Activated T-helper 9 cell treated with anti-CD3 and anti-CD28 coated beads, Interleukin-2, amount 50 U/mL, for 16 hours (primary cell): ENCODE measurements around the gene PFDN4.
"Not testable (repeated sequence)": the region's sequence is repeated elsewhere in the genome, so short reads cannot be mapped to it uniquely, and the experiment has no call there.

ENCODE experiments used
- DNase-seq: peaks from one replicate; pipeline ENCODE4 v3.0.0-alpha.2; 2020; ENCODE audit warnings: low read depth

The PFDN4 gene

DNA sequence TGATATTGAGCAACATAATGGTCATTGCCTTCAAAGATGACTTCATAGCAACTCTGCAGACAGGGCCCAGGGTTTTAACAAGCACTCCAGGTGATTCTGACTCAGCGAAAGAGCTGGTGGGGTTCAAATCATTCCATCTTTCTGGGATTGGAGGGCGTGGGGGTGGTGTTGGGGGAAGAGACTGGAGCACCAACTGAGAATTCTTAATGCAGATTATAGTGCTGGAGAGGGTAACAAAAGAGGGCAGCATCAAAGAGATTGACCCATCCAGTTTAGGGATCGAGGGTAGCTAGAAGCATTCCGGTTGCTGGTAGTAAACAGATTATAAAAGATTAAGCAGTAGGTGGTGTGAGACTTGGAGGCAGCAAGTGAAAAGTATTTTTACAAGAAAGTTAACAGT, 15.9 kb downstream of the PFDN4 start:
- no peak for DNase-seq

DNA sequence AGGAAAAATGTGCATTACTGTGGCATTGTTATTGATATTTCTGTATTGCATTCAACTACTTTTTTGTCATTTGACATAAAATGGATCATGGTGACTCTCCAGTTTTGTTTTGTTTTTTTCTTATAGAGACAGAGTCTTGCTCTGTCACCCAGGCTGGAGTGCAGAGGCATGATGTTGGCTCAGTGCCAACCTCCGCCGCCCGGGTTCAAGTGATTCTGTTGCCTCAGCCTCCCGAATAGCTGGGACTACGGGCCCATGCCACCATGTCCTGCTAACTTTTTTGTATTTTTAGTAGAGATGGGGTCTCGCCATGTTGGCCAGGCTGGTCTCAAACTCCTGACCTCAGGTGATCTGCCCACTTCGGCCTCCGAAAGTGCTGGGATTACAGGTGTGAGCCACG, 16.8 kb downstream of the PFDN4 start:
- not testable (repeated sequence) for DNase-seq

DNA sequence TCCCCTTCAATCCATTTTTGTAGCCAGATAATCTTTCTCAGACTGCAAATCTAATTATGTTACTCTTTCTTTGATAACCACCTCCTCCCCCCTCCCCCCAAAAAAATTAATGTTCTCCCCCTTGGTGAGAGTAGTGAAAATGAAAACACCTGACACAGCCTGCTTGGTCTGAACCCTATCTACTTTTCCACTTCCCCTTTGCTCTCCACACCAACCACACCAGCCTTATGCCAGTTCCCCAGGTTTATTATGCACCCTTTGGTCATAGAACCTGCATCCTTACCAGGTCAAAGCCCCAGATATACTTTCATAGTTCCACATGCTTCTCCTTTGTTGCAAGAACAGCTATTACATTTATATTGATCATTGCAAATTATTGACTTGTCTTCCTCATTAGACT, 19.4 kb downstream of the PFDN4 start:
- DNase-seq, result no peak

DNA sequence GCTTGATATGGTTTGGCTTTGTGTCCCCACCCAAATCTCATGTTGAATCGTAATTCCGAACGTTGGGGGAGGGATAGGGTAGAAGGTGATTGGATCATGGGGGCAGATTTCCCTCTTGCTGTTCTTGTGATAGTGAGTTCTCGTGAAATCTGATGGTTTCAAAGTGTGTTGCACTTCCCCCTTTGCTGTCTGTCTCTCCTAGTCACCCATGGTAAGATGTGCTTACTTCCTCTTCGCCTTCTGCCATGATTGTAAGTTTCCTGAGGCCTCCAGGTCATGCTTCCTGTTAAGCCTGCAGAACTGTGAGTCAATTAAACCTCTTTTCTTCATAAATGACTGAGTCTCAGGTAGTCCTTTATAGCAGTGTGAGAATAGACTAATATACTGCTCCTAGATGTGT, 19.9 kb downstream of the PFDN4 start:
- DNase-seq, result no peak

DNA sequence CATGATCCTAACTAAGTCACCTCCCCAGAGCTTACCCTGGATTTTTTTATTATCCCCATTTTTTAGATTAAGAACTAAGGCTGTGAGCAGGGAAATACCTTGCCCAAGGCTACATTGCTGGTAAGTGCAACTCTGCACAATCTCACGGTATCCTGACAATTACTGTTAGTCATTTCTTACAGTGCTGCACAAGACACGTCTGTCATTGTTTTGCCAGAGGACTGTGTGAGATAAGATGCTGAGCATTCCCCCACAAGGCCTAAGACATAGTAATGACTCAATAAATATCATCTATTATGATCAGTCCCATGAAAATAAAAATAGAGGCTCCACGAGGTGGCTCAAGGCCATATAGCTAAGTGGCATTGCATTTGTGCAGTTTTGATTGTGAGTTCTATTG, 21.0 kb downstream of the PFDN4 start:
- no peak for DNase-seq

DNA sequence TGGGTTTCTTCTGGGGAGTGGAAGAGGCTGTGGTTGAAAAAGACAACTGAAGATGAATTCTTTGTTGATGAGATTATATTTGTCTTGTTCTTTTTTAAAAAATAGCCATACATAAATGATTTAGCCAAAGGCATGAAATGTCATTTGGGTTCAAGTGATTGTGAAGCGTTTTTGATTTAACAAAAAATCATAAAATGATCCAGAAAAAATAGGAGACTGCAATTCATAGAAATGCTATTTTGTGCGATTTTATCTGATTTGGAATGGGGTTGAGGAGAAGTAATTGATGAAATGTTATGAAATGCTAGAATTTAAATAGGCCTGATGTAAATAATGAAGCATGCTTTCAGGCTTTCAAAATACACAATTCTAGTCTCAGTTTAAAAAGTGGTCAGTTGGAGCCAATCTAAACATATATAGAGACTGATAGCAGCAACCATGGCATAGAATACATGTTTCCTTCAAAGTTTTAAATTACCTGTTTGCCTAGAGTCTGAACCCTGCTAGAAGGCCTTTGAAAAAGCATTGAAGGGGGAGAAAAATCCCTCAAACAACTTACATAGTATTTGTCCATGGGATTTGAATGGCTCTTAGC, 21.8 kb downstream of the PFDN4 start:
- DNase-seq, result no peak

DNA sequence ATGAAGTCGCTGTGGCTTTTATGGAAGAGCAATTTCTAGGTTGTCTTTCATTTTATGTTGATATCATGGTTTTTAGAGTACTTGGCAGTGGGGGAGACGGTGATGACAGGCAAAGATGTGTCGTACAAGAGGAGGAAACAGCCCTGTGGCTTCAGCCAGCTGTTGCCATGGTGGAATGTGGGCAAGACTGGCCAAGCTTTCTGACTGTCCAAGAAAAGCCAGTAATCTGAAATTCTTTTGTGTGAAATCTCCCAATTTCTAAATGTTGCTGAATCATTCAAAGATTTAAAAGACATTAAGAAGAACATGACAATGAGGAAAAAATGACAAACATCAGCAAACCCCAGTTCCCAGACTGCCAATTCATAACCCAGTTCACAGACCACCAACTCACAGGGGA, 23.1 kb downstream of the PFDN4 start:
- DNase-seq, result no peak

DNA sequence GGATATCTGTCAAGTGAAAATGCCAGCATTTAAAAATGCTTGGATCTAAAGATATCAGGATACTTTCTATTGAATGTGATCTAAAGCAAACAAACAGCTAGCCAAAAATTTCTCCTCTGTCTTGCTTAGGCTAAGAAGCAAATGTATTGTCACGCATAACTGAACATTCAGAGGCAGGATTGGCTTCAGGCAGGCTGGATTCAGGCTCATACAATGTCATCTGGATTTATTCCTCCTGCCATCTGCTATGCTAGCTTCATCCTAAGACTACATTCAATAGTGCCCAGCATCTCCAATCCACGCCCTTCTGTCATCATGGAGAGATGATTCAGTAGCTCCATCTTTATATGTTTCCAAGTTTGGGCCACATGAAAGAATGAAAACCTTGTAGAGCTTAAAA, 27.1 kb downstream of the PFDN4 start:
- no peak for DNase-seq

DNA sequence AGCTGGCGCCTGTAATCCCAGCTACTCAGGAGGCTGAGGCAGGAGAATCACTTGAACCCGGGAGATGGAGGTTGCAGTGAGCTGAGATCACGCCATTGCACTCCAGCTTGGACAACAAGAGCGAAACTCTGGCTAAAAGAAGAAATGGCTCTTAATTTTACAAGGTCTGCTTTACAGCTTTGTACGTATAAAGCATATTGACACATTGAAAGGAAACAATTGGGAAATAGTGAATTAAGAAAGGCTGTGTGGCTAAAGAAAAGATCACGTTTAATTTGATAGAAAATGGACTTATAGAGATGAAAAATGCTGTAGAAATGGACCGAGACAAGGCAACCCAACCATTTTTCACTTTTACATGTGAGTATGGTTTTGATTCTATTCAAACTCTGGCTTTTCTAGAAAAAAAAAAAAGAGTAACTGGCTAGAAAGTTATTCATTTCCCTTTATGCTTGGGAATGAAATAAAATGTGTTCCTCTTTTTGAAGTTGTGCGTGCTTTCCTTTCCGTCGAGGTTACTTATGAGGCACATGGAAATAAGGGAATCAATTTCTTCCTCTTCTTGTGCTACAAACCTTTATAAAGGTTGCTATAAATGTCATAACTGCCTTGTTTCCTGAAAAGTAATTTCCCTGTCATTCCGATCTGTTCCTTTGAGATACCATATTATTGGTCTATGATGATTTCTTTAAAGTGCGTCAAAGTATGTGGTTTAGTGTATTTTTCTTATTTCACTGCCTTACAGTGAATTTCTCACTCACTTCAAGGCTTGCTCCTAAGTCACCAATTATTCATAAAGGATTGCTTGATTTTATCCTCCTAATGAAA, 29.4 kb downstream of the PFDN4 start:
- DNase-seq, result no peak

DNA sequence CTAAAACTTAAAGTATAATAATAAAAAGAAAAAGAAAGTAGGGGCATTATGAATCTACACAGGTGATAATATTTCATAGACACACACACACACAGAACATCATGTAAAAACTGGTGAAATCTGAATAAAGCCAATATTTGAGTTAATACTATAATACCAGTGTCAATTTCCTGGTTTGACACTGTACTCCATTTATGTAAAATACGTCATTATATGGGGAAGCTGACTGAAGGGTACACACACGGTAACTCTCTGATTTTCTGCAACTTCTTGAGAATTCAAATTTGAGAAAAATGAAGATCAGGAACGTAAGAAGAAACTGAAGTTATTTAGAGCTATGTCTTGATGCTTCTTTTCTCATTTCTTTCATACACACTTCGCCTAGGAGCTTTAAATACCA, 36.2 kb downstream of the PFDN4 start:
- DNase-seq, result no peak

DNA sequence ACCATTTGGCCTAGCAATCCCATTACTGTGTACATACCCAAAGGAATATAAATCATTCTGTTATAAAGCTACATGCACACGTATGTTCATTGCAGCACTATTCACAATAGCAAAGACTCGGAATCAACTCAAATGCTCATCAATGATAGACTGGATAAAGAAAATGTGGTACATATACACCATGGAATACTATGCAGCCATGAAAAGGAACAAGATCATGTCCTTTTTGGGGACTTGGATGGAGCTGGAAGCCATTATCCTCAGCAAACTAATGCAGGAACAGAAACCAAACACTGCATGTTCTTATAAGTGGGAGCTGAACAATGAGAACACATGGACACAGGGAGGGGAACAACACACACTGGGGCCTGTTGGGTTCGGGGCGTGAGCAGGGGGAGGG, 40.8 kb downstream of the PFDN4 start:
- not testable (repeated sequence) for DNase-seq

DNA sequence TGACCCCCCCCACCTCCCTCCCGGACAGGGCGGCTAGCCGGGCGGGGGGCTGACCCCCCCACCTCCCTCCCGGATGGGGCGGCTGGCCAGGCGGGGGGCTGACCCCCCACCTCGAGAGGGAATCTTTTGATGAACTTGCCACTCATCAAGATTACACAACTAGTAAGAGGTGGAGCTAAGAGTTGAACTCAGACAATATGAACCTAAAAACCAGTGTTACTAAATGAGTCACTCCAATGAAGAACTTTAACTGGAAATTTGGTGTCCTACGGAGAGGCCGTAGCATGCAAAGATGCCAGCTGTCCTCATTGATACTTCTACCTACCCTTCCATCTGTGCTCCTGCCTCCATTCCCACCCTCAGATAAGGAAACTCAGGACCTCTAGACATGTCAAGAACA, 42.8 kb downstream of the PFDN4 start:
- no peak for DNase-seq

DNA sequence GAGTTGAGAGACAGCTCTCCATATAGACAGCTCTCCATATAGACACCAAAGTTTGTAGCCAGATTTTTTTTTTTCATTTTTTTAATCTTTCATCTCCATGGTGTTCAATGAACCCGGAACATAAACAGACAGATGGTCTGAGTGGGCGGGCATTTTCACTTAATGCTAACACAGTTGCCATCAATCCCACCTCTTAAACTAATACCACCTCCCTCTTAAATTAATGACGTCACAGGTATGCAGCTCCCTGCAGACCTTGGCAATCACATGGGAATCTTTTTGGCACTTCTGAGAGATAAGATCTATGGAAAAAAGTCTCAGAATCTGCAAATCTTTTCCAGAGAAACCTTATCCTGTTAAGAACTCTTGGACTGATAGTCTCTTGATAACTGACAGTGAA, 43.2 kb downstream of the PFDN4 start:
- DNase-seq, result no peak

DNA sequence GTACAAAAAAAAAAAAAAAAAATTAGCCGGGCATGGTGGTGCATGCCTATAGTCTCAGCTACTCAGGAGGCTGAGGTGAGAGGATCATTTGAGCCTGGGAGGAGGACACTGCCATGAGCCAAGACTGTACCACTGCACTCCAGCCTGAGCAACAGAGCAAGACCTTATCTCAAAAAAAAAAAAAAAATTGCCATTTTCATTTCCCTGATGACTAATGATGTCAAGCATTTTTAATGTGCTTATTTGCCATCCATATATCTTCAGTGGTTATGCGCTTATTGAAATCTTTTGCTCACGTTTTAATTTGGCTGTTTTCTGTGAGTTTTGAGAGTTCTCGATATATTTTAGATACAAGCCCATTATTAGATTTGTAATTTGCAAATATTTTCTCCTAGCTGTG, 46.7 kb downstream of the PFDN4 start:
- no peak for DNase-seq

DNA sequence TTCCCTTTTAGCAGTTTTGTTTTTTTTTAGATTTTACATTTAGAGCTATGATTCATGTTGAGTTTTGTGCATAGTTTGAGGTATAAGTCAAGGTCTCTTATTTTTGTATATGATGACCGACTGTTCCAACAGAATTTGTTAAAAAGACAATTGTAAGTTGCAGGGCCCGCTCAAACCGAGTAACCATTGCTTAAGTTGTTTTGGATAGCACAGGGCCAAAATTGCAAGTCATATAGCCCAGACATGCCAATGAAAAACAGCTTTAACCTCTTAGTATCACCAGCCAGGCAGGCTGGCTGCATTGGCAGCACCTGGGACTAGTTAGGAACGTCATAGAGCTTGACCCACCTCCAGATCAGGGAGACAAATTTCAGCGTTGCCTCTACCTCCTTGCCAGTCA, 47.3 kb downstream of the PFDN4 start:
- no peak for DNase-seq

DNA sequence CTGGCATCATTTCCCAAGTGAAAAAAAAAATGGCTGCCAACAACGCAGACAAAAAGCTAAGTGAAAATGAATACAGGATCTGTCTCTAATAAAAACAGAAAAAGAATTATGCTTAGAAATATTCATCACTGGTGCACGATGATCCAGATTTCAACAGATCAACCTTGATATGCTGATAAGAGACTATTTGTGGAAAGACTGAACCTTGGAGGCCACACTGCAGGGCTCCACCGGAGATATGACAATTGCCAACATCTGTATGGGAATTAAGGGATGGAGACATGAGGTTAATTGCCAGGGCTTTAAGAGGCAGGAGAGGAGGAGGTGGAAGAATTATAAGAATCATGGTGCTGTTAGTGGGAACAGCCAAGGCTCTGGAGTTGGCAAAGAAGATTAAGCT, 48.3 kb downstream of the PFDN4 start:
- no peak for DNase-seq

DNA sequence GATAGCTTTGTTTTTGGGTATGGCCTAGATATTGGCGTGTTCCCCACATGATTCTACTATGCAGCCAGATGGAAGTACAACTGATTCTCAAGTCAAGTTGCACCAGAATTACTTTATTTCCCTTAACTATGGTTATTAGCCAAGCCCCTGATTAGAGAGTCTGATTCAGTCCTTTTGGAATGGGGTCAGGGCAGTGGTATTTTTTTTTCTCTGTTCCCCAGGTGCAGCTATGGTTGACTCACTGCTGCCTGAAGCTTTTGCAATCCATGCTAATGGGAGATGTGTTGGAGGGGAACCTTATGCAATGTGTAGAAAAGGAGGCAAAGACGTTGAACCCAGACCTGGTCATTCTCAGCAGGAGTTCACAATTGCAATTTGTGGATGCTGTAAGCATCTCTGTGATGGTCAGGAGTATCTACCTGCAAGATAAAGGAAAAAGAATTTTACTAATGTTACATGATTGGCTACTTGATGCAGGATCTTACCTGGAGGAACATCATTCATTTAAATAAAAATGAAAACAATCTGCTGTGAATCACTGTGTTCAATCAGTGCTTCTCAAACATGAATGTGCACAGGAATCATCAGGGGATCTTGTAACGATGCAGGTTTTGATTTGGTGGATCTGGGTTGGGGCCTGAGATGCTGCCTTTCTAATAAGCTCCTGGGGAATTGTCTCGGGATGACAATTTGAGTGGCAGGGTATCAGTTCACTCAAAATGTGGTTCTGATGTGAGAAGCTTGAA, 49.4 kb downstream of the PFDN4 start:
- no peak for DNase-seq

DNA sequence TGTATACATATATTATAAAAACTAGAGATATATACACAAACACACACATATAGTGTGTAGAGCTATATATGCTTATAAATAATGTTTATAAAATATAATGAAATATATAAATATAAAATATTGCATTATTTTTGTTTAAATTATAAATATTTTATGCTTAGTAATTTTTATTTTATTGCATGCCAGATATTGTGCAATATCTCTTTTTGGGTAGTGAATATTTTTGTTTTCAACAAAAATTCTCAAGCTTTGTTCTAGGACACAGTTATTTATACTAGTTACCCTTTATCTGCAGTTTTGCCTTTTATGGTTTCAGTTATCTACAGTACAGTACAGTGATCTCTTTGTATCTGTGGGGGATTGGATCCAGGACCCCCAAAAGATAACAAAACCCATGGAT, 52.2 kb downstream of the PFDN4 start:
- DNase-seq, result no peak

DNA sequence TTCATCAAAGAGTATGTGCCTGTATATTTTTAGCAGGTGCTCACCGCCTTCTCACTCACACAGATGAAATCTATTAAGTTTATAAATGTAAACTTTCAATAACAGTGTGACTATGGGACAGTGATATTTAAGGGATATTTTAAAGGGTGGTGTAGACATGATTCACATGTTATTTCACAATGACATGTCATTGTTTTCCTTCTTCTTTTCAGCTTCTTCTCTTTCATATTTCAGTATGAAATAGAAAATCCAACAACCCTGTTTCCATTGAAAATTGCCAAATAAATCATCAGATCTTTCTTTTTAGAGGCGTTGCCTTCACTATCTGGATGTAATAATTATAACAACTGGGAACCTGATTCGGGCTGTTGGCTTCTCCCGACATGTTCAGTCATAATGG, 54.8 kb downstream of the PFDN4 start:
- DNase-seq, result no peak

DNA sequence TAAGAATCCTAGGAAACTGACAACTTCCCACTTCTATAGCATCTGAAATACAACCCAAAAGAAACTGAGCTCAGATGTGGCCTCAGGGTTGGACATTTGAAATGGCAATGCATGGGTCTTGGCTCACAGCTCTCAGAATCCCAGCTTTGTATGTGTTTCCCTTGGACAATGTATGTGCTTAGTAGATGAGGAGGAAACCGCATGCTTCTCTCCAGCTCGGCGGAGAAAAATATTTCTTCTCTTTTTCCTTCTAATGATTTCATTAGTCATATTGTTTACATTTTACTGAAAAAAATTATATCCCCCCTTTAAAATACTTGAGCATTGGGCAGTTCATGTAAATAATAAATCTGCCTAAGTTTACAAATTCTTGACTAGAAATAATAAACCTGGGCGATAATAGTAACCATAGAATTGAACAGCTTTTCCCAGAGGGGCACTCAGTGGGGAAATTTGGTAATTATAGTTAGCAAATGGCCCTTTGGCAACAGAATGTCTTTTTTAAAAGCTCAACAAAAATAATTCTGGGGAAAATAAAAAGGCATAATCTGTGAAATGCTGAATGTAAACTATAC, 55.3 kb downstream of the PFDN4 start:
- DNase-seq, result no peak

DNA sequence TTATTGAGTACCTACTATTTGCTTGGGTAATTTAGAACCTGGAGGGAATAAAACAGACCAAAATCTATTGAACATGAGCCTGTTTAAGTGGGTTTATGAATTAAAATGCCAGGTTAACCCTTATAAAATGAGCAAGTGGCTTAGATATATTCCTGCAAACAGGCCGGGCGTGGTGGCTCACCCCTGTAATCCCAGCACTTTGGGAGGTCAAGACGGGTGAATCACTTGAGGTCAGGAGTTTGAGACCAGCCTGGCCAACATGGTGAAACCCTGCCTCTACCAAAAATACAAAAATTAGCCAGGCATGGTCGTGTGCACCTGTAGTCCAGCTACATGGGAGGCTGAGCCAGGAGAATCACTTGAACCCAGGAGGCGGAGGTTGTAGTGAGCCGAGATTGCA, 57.9 kb downstream of the PFDN4 start:
- not testable (repeated sequence) for DNase-seq

DNA sequence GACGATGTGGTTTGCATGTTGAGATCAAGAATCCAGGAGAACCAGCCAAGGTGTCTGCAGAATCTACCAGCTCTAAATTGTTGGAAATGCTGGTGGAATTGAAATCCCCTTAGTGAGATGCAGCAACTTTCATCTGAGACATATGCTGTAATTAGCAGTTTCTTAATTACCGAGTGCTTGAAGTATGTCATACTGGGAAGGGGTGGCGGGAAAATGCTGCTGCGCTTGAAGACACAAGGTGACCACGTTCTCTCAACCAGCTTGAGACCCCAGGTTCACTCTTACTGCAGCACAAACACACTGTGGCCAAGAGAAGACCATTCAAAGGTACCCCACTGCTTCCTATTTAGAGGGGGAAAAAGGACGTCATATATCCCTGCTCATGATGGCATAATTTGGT, 59.0 kb downstream of the PFDN4 start:
- no peak for DNase-seq

DNA sequence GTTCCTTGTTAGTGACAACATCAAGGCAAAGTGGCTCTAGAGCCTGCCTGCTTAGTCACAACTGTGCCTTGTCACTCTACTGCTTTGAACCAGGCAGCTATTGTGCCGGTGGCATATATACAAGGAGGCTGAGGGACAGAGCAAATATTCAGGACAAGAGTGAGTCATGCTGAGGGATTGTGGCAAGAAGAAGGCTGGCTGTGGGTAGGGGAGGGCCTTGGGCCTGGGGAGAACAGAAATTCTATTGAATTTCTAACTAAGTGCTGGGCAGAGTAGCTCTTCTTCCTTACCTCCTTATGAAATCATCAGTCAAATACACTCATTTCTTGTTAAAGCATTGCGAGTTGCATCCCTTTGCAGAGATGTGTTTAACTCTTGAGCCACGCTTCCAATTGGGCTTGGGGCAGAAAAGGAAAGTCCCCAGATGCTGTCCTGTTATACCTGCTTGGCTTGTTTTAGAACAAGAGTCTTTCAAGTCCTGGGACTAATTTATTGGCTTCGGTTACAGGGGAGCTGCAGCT, 59.7 kb downstream of the PFDN4 start:
- DNase-seq, result no peak
